ENCODE data around the gene DPH6. TPM values are rescaled to one million over a fixed set of nuclear protein-coding genes. Genes with fewer than 3 reads are reported as not detected.

DPH6 gene
- total RNA-seq, 1 donor from 2014 or later, result 41.1 TPM

GRCh38 chr15:35466476-35466875 is 79.5 kb downstream of the DPH6 start:
- no peaks in the 10 kb centered on the region for H3K4me1 Mint-ChIP-seq
- Histone ChIP-seq H2AFZ (replicated peaks) (no peak overlapping the region), H4K20me1 (ENCODE audit: low read depth) (no peaks in the 10 kb centered on the region)

GRCh38 chr15:35465783-35466182 is 80.2 kb downstream of the DPH6 start:
- Mint-ChIP-seq H3K36me3 (no peaks in the 10 kb centered on the region), H3K4me1 (no peaks in the 10 kb centered on the region), H3K9me3 (no peaks in the 10 kb centered on the region), H3K4me3 (no peak overlapping the region), H3K27me3 (ENCODE audit: insufficient read depth, low read depth) (no peaks in the 10 kb centered on the region), H3K27ac (no peak overlapping the region)
- H4K20me1 ChIP-seq (ENCODE audit: low read depth), result no peaks in the 10 kb centered on the region
- H3F3A ChIP-seq (ENCODE audit: low read depth), result no peaks in the 10 kb centered on the region
- H3K4me1 ChIP-seq, result no peaks in the 10 kb centered on the region
- no peak overlapping the region for H3K27ac ChIP-seq
- no peaks in the 10 kb centered on the region for H3K36me3 ChIP-seq
- no peaks in the 10 kb centered on the region for H3K79me2 ChIP-seq (ENCODE audit: low read depth)
- TF ChIP-seq, protein P1, sequence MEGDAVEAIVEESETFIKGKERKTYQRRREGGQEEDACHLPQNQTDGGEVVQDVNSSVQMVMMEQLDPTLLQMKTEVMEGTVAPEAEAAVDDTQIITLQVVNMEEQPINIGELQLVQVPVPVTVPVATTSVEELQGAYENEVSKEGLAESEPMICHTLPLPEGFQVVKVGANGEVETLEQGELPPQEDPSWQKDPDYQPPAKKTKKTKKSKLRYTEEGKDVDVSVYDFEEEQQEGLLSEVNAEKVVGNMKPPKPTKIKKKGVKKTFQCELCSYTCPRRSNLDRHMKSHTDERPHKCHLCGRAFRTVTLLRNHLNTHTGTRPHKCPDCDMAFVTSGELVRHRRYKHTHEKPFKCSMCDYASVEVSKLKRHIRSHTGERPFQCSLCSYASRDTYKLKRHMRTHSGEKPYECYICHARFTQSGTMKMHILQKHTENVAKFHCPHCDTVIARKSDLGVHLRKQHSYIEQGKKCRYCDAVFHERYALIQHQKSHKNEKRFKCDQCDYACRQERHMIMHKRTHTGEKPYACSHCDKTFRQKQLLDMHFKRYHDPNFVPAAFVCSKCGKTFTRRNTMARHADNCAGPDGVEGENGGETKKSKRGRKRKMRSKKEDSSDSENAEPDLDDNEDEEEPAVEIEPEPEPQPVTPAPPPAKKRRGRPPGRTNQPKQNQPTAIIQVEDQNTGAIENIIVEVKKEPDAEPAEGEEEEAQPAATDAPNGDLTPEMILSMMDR (IDR thresholded peaks at IDR 0.05), result no peak
- no peak for TF ChIP-seq EZH2 (IDR thresholded peaks at IDR 0.05)
- TF ChIP-seq EZH2phosphoT487 (IDR thresholded peaks at IDR 0.05), result no peak
- H3K9me3 ChIP-seq (ENCODE audit: low read depth), result no peaks in the 10 kb centered on the region
- H3K4me3 ChIP-seq, result no peak overlapping the region
- no peak overlapping the region for H3K9ac ChIP-seq
- DNase-seq (ENCODE audit: low spot score), result no peak
- no peak overlapping the region for H2AFZ ChIP-seq (replicated peaks)
- no peaks in the 10 kb centered on the region for H3K27me3 ChIP-seq
- no peak overlapping the region for H3K4me2 ChIP-seq

More at GRCh38 chr15:35466476-35466875, 79.5 kb downstream of the DPH6 start:
- no peak overlapping the region for H3K27ac ChIP-seq
- no peaks in the 10 kb centered on the region for H3K27me3 ChIP-seq
- no peak for DNase-seq (ENCODE audit: low spot score)
- no peak for TF ChIP-seq EZH2 (IDR thresholded peaks at IDR 0.05)
- TF ChIP-seq, protein P1 (IDR thresholded peaks at IDR 0.05), result no peak
- TF ChIP-seq EZH2phosphoT487 (IDR thresholded peaks at IDR 0.05), result no peak
- no peaks in the 10 kb centered on the region for H3K4me1 ChIP-seq
- Mint-ChIP-seq H3K27ac (no peak overlapping the region), H3K36me3 (no peaks in the 10 kb centered on the region), H3K9me3 (no peaks in the 10 kb centered on the region), H3K4me3 (no peak overlapping the region), H3K27me3 (ENCODE audit: insufficient read depth, low read depth) (no peaks in the 10 kb centered on the region)
- H3K9ac ChIP-seq, result no peak overlapping the region
- no peaks in the 10 kb centered on the region for H3K79me2 ChIP-seq (ENCODE audit: low read depth)
- H3K4me3 ChIP-seq, result no peak overlapping the region
- H3K9me3 ChIP-seq (ENCODE audit: low read depth), result no peaks in the 10 kb centered on the region
- H3F3A ChIP-seq (ENCODE audit: low read depth), result no peaks in the 10 kb centered on the region
- no peak overlapping the region for H3K4me2 ChIP-seq
- H3K36me3 ChIP-seq, result no peaks in the 10 kb centered on the region

DNA sequence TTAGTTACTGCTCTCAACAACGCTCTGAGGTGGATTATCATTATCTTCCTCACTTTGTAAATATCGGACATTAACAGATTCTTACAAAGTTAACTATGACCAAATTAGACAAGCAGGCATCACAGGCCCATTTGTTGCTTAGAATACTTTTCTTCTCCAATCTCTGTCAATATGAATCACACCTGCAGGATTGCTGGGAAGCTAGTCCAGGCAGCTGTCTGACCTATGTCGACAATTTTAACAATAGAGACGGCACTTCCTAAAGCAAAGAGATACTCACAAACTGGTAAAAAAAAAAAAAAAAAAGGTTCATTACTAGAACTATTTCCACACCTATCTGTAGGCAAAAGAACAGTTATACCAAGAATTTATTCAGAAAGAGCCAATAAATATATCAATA is 85.3 kb downstream of the DPH6 start:
- DNase-seq (ENCODE audit: low spot score), result no peak
- no peak for TF ChIP-seq EZH2phosphoT487 (IDR thresholded peaks at IDR 0.05)
- no peak for TF ChIP-seq EZH2 (IDR thresholded peaks at IDR 0.05)
- TF ChIP-seq, protein P1 (IDR thresholded peaks at IDR 0.05), result no peak
- H3K27me3 Mint-ChIP-seq (ENCODE audit: insufficient read depth, low read depth), result no peaks in the 10 kb centered on the region
- no peaks in the 10 kb centered on the region for H3K36me3 ChIP-seq
- no peaks in the 10 kb centered on the region for H3K9me3 ChIP-seq (ENCODE audit: low read depth)
- no peaks in the 10 kb centered on the region for H3K4me1 ChIP-seq
- H3K4me1 Mint-ChIP-seq, result no peaks in the 10 kb centered on the region
- no peaks in the 10 kb centered on the region for H3K27me3 ChIP-seq
- H3K27ac ChIP-seq, result no peak overlapping the region
- H3K4me2 ChIP-seq, result no peak overlapping the region
- no peak overlapping the region for H3K27ac Mint-ChIP-seq
- H3K9ac ChIP-seq, result no peak overlapping the region
- H4K20me1 ChIP-seq (ENCODE audit: low read depth), result no peaks in the 10 kb centered on the region
- no peaks in the 10 kb centered on the region for H3K79me2 ChIP-seq (ENCODE audit: low read depth)
- no peak overlapping the region for H3K4me3 ChIP-seq
- H3K4me3 Mint-ChIP-seq, result no peak overlapping the region
- no peaks in the 10 kb centered on the region for H3K9me3 Mint-ChIP-seq
- no peaks in the 10 kb centered on the region for H3F3A ChIP-seq (ENCODE audit: low read depth)
- H2AFZ ChIP-seq (replicated peaks), result no peak overlapping the region
- no peaks in the 10 kb centered on the region for H3K36me3 Mint-ChIP-seq
